Right lobe of liver (tissue), 6 donors: ENCODE measurements around the gene EPM2AIP1. TPM values are rescaled to one million over a fixed set of nuclear protein-coding genes. Genes with fewer than 3 reads are reported as not detected.
"Not testable (repeated sequence)": the region's sequence is repeated elsewhere in the genome, so short reads cannot be mapped to it uniquely, and the experiment has no call there.

Source experiments
- ATAC-seq, 4 donors: fragments of 200-7000 bp; cut with Tn5 transposase; one replicate each; pipeline ENCODE4 v1.9.1; 2020; ENCODE audit warnings: mild to moderate bottlenecking in 4 of 4, moderate library complexity in 4 of 4
- DNase-seq, 3 donors: peaks; one replicate each; pipeline ENCODE4 v3.0.0-alpha.2; 2020
- H3K27ac ChIP-seq, 3 donors: fragments of 200-600 bp; one replicate each; pipeline ENCODE4 v1.8.0; 2022
- H3K27me3 ChIP-seq, 2 donors: fragments of 200-600 bp; one replicate each; pipeline ENCODE4 v1.8.0; 2022
- H3K36me3 ChIP-seq, 4 donors: fragments of 200-600 bp; sonication (generic) in 1 of 4; one replicate each; pipeline versions ENCODE4 v1.5.1 to v1.8.0; 2017 to 2022; ENCODE audit warnings: control low read depth in 1 of 4
- H3K4me1 ChIP-seq, 4 donors: fragments of 200-600 bp; sonication (generic) in 1 of 4; one replicate each; pipeline versions ENCODE4 v1.5.1 to v1.8.0; 2017 to 2022; ENCODE audit warnings: control low read depth in 1 of 4
- H3K4me3 ChIP-seq, 3 donors: fragments of 200-600 bp; one replicate each; pipeline ENCODE4 v1.8.0; 2022
- H3K9me3 ChIP-seq, 4 donors: fragments of 200-600 bp; sonication (generic) in 1 of 4; one replicate each; pipeline versions ENCODE4 v1.5.1 to v1.8.0; 2017 to 2022; ENCODE audit warnings: control low read depth in 1 of 4
- CTCF ChIP-seq, 4 donors: fragments of 200-600 bp in 3 of 4; fragments of 450-650 bp in 1 of 4; IDR thresholded peaks; one replicate each; pipeline versions ENCODE4 v1.5.1 to v1.8.0; 2016 to 2022; ENCODE audit warnings: antibody characterized with exemption in 4 of 4, mild to moderate bottlenecking in 2 of 4
- POLR2A ChIP-seq: fragments of 450-650 bp; IDR thresholded peaks from one replicate; pipeline ENCODE4 v1.6.1; 2017; ENCODE audit warnings: antibody characterized with exemption, mild to moderate bottlenecking
- WGBS: methylation state at CpG from one replicate; pipeline ENCODE4 v1.1.6; 2018; ENCODE audit warnings: low coverage, low lambda C conversion rate; ENCODE audit not compliant: insufficient coverage; ENCODE audit errors: missing lambda C conversion rate; 5-methylcytosine and 5-hydroxymethylcytosine counted together
- intact Hi-C, 2 donors: fragments of 100-400 bp; cut with DNase I; formaldehyde crosslinking; loops; one replicate each; pipeline versions ENCODE4 v1.11.2 to v1.14.1; 2022
- total RNA-seq, 6 experiments: library from RNA; depleted of rRNA in 2 of 6; stranded (reverse); fragments of >200 nt in 2 of 6; fragmentation: NEBNext Ultra II Directional in 3 of 6; extraction: Animal tissue kit (Norgen Biotek cat#: 25700) in 3 of 6; gene quantifications; one replicate each; pipeline versions ENCODE4 v1.1.0 to v1.2.4, GENCODE V29; 2016 to 2023
- donor health status: DM: no; HTN: yes; CAD: no.
- donor health status: DM: no; HTN: no; CAD: no.
- donor health status: DM: no; HTN: no; CAD: no.
- donor health status: DM: no; HTN: yes; CAD: no.
- donor health status: DM: no; HTN: yes; CAD: no.

EPM2AIP1 gene
- total RNA-seq, 6 experiments from 2014 or later, result 4.5 to 8.9 (median 6.1) TPM

- DNase-seq, result no peak
- 79% methylated on average over 1 of the region's 1 CpG for WGBS
- intact Hi-C loops, result loop anchor here in 1 of 2 donors (5.0 kb wide), 1 partner anchor 62 kb away; no protein-coding TSS in a partner anchor
These were observed 28.6 kb downstream of the EPM2AIP1 start for GRCh38 chr3:36964331-36964730.

GRCh38 chr3:36963008-36963407, 29.9 kb downstream of the EPM2AIP1 start:
- ATAC-seq, DNase-seq, H3K4me1 ChIP-seq, H3K9me3 ChIP-seq, H3K4me3 ChIP-seq, H3K36me3 ChIP-seq, H3K27me3 ChIP-seq, H3K27ac ChIP-seq: not testable (repeated sequence)
- 84% methylated on average over 5 of the region's 7 CpGs for WGBS
- intact Hi-C loops, result loop anchor here in 1 of 2 donors (5.0 kb wide), 1 partner anchor 61 kb away; no protein-coding TSS in a partner anchor

More at GRCh38 chr3:36964331-36964730, 28.6 kb downstream of the EPM2AIP1 start:
- Histone ChIP-seq H3K4me3 (no peak overlapping the region), H3K27me3 (no peaks in the 10 kb centered on the region), H3K27ac (no peak overlapping the region), H3K4me1 (no peaks in the 10 kb centered on the region), H3K36me3 (no peaks in the 10 kb centered on the region), H3K9me3 (no peaks in the 10 kb centered on the region)
- TF ChIP-seq CTCF (IDR thresholded peaks at IDR 0.05), result no peak
- no peak for ATAC-seq

GRCh38 chr3:36960502-36960901, 32.4 kb downstream of the EPM2AIP1 start:
- Histone ChIP-seq H3K27ac (no peak overlapping the region), H3K9me3 (no peaks in the 10 kb centered on the region), H3K36me3 (no peaks in the 10 kb centered on the region), H3K4me3 (no peak overlapping the region), H3K27me3 (no peaks in the 10 kb centered on the region), H3K4me1 (peaks cover 0 to 11% (median 3%) of the 10 kb centered on the region in 4 donors)
- DNase-seq (no peak), ATAC-seq (no peak)
- intact Hi-C loops, result loop anchor here in 1 of 2 donors (5.0 kb wide), 1 partner anchor 58 kb away; no protein-coding TSS in a partner anchor
- no peak for TF ChIP-seq POLR2A
- no peak for TF ChIP-seq CTCF (IDR thresholded peaks at IDR 0.05)
- WGBS, result 83% methylated on average over 4 of the region's 4 CpGs

GRCh38 chr3:36959821-36960220, 33.1 kb downstream of the EPM2AIP1 start:
- Histone ChIP-seq H3K27ac (no peak overlapping the region), H3K4me3 (no peak overlapping the region)
- 50% methylated on average over 2 of the region's 2 CpGs for WGBS

More at GRCh38 chr3:36959821-36960220, 33.1 kb downstream of the EPM2AIP1 start:
- TF ChIP-seq POLR2A (no peak), CTCF (IDR thresholded peaks at IDR 0.05) (no peak)
- no peaks in the 10 kb centered on the region for H3K36me3 ChIP-seq
- peaks cover 0 to 11% (median 3%) of the 10 kb centered on the region in 4 donors for H3K4me1 ChIP-seq
- ATAC-seq, result no peak
- intact Hi-C loops, result loop anchor here in 1 of 2 donors (5.0 kb wide), 1 partner anchor 58 kb away; no protein-coding TSS in a partner anchor
- H3K9me3 ChIP-seq, result no peaks in the 10 kb centered on the region
- DNase-seq, result no peak
- no peaks in the 10 kb centered on the region for H3K27me3 ChIP-seq
